ENCODE measurements around the gene VSTM2B. TPM values are rescaled to one million over a fixed set of nuclear protein-coding genes. Genes with fewer than 3 reads are reported as not detected.

Gene VSTM2B
- total RNA-seq, 1 donor from 2014 or later: not detected

GRCh38 chr19:29505097-29505824 lies 20.5 kb upstream of the VSTM2B start:
- TF ChIP-seq, protein P1, sequence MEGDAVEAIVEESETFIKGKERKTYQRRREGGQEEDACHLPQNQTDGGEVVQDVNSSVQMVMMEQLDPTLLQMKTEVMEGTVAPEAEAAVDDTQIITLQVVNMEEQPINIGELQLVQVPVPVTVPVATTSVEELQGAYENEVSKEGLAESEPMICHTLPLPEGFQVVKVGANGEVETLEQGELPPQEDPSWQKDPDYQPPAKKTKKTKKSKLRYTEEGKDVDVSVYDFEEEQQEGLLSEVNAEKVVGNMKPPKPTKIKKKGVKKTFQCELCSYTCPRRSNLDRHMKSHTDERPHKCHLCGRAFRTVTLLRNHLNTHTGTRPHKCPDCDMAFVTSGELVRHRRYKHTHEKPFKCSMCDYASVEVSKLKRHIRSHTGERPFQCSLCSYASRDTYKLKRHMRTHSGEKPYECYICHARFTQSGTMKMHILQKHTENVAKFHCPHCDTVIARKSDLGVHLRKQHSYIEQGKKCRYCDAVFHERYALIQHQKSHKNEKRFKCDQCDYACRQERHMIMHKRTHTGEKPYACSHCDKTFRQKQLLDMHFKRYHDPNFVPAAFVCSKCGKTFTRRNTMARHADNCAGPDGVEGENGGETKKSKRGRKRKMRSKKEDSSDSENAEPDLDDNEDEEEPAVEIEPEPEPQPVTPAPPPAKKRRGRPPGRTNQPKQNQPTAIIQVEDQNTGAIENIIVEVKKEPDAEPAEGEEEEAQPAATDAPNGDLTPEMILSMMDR (IDR thresholded peaks at IDR 0.05): no peak
- Mint-ChIP-seq H3K4me1 (ENCODE audit: unreplicated experiment) (no peaks in the 10 kb centered on the region), H3K9me3 (ENCODE audit: unreplicated experiment) (peaks cover 4% of the 10 kb centered on the region), H3K4me3 (ENCODE audit: unreplicated experiment) (no peak overlapping the region), H3K36me3 (ENCODE audit: unreplicated experiment) (no peaks in the 10 kb centered on the region), H3K27ac (ENCODE audit: unreplicated experiment) (no peak overlapping the region), H3K27me3 (ENCODE audit: unreplicated experiment) (no peaks in the 10 kb centered on the region)
- no peak for DNase-seq (ENCODE audit: extremely low spot score, unreplicated experiment)

GRCh38 chr19:29506619-29506911 lies 19.2 kb upstream of the VSTM2B start:
- no peak for DNase-seq (ENCODE audit: extremely low spot score, unreplicated experiment)
- Mint-ChIP-seq H3K9me3 (ENCODE audit: unreplicated experiment) (peaks cover 4% of the 10 kb centered on the region), H3K36me3 (ENCODE audit: unreplicated experiment) (no peaks in the 10 kb centered on the region), H3K27ac (ENCODE audit: unreplicated experiment) (no peak overlapping the region), H3K27me3 (ENCODE audit: unreplicated experiment) (no peaks in the 10 kb centered on the region), H3K4me1 (ENCODE audit: unreplicated experiment) (no peaks in the 10 kb centered on the region), H3K4me3 (ENCODE audit: unreplicated experiment) (no peak overlapping the region)
- TF ChIP-seq, protein P1 (IDR thresholded peaks at IDR 0.05): no peak

GRCh38 chr19:29507081-29507860 lies 18.5 kb upstream of the VSTM2B start:
- Mint-ChIP-seq H3K4me1 (ENCODE audit: unreplicated experiment) (no peaks in the 10 kb centered on the region), H3K4me3 (ENCODE audit: unreplicated experiment) (no peak overlapping the region), H3K36me3 (ENCODE audit: unreplicated experiment) (no peaks in the 10 kb centered on the region), H3K9me3 (ENCODE audit: unreplicated experiment) (peaks cover 4% of the 10 kb centered on the region), H3K27ac (ENCODE audit: unreplicated experiment) (no peak overlapping the region), H3K27me3 (ENCODE audit: unreplicated experiment) (no peaks in the 10 kb centered on the region)
- no peak for DNase-seq (ENCODE audit: extremely low spot score, unreplicated experiment)
- TF ChIP-seq, protein P1 (IDR thresholded peaks at IDR 0.05): no peak

DNA sequence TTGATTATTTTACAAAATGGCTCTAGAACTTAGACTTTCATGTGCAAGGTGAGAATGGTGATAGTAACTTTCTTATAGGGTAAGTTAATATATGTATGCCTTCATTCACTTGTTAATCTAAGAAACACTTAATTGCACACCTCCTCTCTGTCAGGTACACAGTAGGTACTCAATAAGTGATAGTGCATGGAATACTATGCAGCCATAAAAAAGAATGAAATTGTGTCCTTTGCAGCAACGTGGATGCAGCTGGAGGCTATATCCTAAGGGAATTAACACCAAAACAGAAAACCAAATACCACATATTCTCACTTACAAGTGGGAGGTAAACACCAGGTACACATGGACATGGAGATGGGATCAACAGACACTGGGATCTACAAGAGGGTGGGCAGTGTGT lies 17.6 kb upstream of the VSTM2B start:
- peaks cover 4% of the 10 kb centered on the region for H3K9me3 Mint-ChIP-seq (ENCODE audit: unreplicated experiment)
- H3K27ac Mint-ChIP-seq (ENCODE audit: unreplicated experiment): no peak overlapping the region
- H3K4me3 Mint-ChIP-seq (ENCODE audit: unreplicated experiment): no peak overlapping the region
- no peaks in the 10 kb centered on the region for H3K36me3 Mint-ChIP-seq (ENCODE audit: unreplicated experiment)
- DNase-seq (ENCODE audit: extremely low spot score, unreplicated experiment): no peak
- H3K27me3 Mint-ChIP-seq (ENCODE audit: unreplicated experiment): no peaks in the 10 kb centered on the region
- no peaks in the 10 kb centered on the region for H3K4me1 Mint-ChIP-seq (ENCODE audit: unreplicated experiment)
- TF ChIP-seq, protein P1 (IDR thresholded peaks at IDR 0.05): no peak

DNA sequence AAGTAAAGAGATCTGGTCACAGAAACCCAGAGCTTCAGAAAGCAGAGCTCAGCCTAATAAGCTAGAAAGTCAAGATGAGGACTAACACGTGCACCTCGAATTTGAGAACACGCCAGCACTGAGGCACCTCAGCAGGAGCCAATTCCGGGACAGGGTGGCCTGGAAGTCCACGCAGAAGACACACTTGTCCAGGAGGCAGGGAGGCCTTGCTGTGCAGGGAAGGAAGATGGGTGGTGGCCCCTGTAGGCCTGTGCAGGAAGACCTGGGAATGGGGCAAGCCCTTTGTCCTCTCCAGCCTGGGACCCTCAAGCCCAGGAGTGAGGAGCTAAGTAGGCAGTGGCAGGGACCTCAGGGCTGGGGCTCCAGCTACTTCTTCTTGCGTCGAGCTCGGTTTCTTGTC lies 16.3 kb upstream of the VSTM2B start:
- Mint-ChIP-seq H3K27me3 (ENCODE audit: unreplicated experiment) (no peaks in the 10 kb centered on the region), H3K9me3 (ENCODE audit: unreplicated experiment) (peaks cover 4% of the 10 kb centered on the region), H3K4me1 (ENCODE audit: unreplicated experiment) (no peaks in the 10 kb centered on the region), H3K36me3 (ENCODE audit: unreplicated experiment) (no peaks in the 10 kb centered on the region), H3K4me3 (ENCODE audit: unreplicated experiment) (no peak overlapping the region), H3K27ac (ENCODE audit: unreplicated experiment) (no peak overlapping the region)
- DNase-seq (ENCODE audit: extremely low spot score, unreplicated experiment): no peak
- TF ChIP-seq, protein P1 (IDR thresholded peaks at IDR 0.05): no peak

Data from osteocyte (in vitro differentiated cells).